Measurements from ENCODE around the gene TOR4A. TPM values are rescaled to one million over a fixed set of nuclear protein-coding genes. Genes with fewer than 3 reads are reported as not detected.

Gene TOR4A
- total RNA-seq, 2 donors from 2014 or later: 26.4 to 43.5 TPM

- Histone ChIP-seq H3K4me3 (no peak overlapping the region), H3K27me3 (replicated peaks; ENCODE audit: insufficient read depth) (no peaks in the 10 kb centered on the region), H3K9me3 (no peaks in the 10 kb centered on the region), H3K4me1 (ENCODE audit: control insufficient read depth in 1 of 2, low read depth in 2 of 2) (no peaks in the 10 kb centered on the region), H3K36me3 (no peaks in the 10 kb centered on the region), H3K27ac (no peak overlapping the region)
- TF ChIP-seq, protein P1, sequence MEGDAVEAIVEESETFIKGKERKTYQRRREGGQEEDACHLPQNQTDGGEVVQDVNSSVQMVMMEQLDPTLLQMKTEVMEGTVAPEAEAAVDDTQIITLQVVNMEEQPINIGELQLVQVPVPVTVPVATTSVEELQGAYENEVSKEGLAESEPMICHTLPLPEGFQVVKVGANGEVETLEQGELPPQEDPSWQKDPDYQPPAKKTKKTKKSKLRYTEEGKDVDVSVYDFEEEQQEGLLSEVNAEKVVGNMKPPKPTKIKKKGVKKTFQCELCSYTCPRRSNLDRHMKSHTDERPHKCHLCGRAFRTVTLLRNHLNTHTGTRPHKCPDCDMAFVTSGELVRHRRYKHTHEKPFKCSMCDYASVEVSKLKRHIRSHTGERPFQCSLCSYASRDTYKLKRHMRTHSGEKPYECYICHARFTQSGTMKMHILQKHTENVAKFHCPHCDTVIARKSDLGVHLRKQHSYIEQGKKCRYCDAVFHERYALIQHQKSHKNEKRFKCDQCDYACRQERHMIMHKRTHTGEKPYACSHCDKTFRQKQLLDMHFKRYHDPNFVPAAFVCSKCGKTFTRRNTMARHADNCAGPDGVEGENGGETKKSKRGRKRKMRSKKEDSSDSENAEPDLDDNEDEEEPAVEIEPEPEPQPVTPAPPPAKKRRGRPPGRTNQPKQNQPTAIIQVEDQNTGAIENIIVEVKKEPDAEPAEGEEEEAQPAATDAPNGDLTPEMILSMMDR (IDR thresholded peaks at IDR 0.05): no peak
- DNase-seq (ENCODE audit: low spot score) (no peak), ATAC-seq (ENCODE audit: insufficient number of reproducible peaks, low FRiP score, low read depth) (no peak)
Observed at GRCh38 chr9:137229903-137230704, 47.4 kb upstream of the TOR4A start.

DNA sequence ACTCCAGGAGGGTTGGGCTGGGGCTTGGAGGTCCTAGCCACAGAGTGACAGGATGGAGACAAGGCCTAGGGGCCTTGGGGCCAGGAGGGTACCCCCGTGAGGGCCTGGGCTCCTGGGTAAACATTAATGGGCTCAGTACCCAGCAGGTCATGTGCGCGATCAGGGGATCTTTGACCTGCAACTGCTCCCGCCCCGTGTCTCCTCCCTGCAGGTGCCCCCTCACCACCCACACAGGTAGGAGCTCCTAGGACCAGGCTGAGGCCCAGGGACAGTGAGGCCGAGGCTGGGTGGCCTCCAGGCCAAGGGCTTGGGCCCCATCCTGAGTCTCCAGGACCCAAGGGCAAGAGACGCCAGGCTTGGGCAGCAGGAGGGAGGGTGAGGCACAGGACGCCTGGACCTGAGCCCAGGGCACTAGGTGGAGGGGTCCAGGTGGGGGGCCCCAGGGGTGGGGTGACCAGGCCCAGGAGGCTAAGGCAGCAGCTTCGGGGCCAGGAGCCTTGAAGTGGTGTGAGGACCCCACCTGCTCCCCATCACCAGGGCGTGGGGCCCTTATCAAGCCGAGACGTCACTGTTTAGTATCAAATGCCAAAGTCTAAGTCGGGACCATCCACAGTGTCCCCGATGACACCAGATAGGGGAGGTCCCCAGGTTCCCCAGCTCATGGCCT lies 46.7 kb upstream of the TOR4A start, which contains the start of gene SLC34A3:
Gene SLC34A3 (plus strand): TSS at position 197 of the 667 bp plus-strand sequence. CDS start 802 bp downstream, outside the sequence.
- TF ChIP-seq, protein P1 (IDR thresholded peaks at IDR 0.05): no peak
- no peaks in the 10 kb centered on the region for H3K9me3 ChIP-seq
- no peaks in the 10 kb centered on the region for H3K4me1 ChIP-seq (ENCODE audit: control insufficient read depth in 1 of 2, low read depth in 2 of 2)
- no peak within 1 kb of the TSS for H3K27ac ChIP-seq
- DNase-seq (ENCODE audit: low spot score) (no peak), ATAC-seq (ENCODE audit: insufficient number of reproducible peaks, low FRiP score, low read depth) (no peak)
- no peaks in the 10 kb centered on the region for H3K36me3 ChIP-seq
- H3K4me3 ChIP-seq: no peak within 1 kb of the TSS
- H3K27me3 ChIP-seq (replicated peaks; ENCODE audit: insufficient read depth): no peaks in the 10 kb centered on the region

- DNase-seq (ENCODE audit: low spot score) (no peak), ATAC-seq (ENCODE audit: insufficient number of reproducible peaks, low FRiP score, low read depth) (no peak)
- Histone ChIP-seq H3K9me3 (no peaks in the 10 kb centered on the region), H3K36me3 (no peaks in the 10 kb centered on the region), H3K4me1 (ENCODE audit: control insufficient read depth in 1 of 2, low read depth in 2 of 2) (peaks cover 1 to 7% of the 10 kb centered on the region in 2 donors), H3K27ac (no peak overlapping the region), H3K4me3 (no peak overlapping the region), H3K27me3 (replicated peaks; ENCODE audit: insufficient read depth) (no peaks in the 10 kb centered on the region)
- TF ChIP-seq, protein P1 (IDR thresholded peaks at IDR 0.05): no peak
Observed at GRCh38 chr9:137231372-137232039, 46.0 kb upstream of the TOR4A start.

DNA sequence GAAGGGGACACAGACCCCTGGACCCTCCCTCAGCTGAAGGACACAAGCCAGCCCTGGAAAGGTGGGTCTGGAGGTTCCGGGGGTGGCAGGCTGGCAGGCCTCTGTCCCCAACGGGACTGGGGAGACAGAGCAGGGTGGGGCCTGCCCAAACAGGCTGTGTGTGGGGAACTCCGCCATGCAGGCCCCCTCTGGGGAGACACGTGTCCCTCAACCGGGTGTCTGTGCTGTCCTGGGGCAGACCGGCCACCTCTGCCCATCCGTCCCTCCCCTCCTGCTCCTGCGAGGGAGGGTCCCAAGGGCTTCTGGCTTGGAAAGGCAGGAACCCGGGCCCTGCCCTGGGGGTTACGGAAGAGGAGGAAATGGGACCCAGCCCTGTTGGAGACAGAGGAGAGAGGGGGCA lies 45.4 kb upstream of the TOR4A start:
- DNase-seq (ENCODE audit: low spot score) (no peak), ATAC-seq (ENCODE audit: insufficient number of reproducible peaks, low FRiP score, low read depth) (no peak)
- no peaks in the 10 kb centered on the region for H3K36me3 ChIP-seq
- H3K4me3 ChIP-seq: no peak overlapping the region
- no peaks in the 10 kb centered on the region for H3K27me3 ChIP-seq (replicated peaks; ENCODE audit: insufficient read depth)
- TF ChIP-seq, protein P1 (IDR thresholded peaks at IDR 0.05): no peak
- no peak overlapping the region for H3K27ac ChIP-seq
- H3K9me3 ChIP-seq: no peaks in the 10 kb centered on the region
- peaks cover 3 to 12% of the 10 kb centered on the region in 2 donors for H3K4me1 ChIP-seq (ENCODE audit: control insufficient read depth in 1 of 2, low read depth in 2 of 2)

DNA sequence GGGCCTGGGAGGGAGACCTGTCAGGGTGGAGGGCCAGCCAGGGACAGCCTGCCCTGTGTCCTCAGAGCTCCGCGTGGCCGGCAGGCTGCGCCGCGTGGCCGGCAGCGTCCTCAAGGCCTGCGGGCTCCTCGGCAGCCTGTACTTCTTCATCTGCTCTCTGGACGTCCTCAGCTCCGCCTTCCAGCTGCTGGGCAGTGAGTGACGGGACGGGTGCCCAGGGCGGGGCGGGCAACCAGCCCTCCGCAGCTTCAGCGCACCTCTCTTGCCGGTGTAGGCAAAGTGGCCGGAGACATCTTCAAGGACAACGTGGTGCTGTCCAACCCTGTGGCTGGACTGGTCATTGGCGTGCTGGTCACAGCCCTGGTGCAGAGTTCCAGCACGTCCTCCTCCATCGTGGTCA lies 45.0 kb upstream of the TOR4A start:
- no peak overlapping the region for H3K4me3 ChIP-seq
- no peaks in the 10 kb centered on the region for H3K27me3 ChIP-seq (replicated peaks; ENCODE audit: insufficient read depth)
- ATAC-seq (ENCODE audit: insufficient number of reproducible peaks, low FRiP score, low read depth): no peak

More for the DNA sequence above, 45.0 kb upstream of the TOR4A start:
- no peak overlapping the region for H3K27ac ChIP-seq
- no peaks in the 10 kb centered on the region for H3K36me3 ChIP-seq
- H3K9me3 ChIP-seq: no peaks in the 10 kb centered on the region
- H3K4me1 ChIP-seq (ENCODE audit: control insufficient read depth in 1 of 2, low read depth in 2 of 2): peaks cover 3 to 12% of the 10 kb centered on the region in 2 donors
- TF ChIP-seq, protein P1 (IDR thresholded peaks at IDR 0.05): no peak
- DNase-seq (ENCODE audit: low spot score): no peak
